Keratinocyte (primary cell): ENCODE measurements around the gene HSPB9.

ENCODE experiments used
- CTCF ChIP-seq, 3 experiments: IDR thresholded peaks in 1 of 3; conservative IDR thresholded peaks in 1 of 3; optimal IDR thresholded peaks in 1 of 3; 2 replicates in 2 of 3; 3 replicates in 1 of 3; pipeline versions ENCODE3 to v1.5.1; 2011; ENCODE audit warnings: low read length in 3 of 3, mild to moderate bottlenecking in 3 of 3, moderate library complexity in 2 of 3, control low read depth in 1 of 3, inconsistent platforms in 1 of 3; ENCODE audit not compliant: insufficient read depth in 2 of 3; ENCODE audit errors: extremely low read depth in 1 of 3
- EZH2 ChIP-seq: IDR thresholded peaks from one replicate; pipeline ENCODE4 v1.6.1; 2012; ENCODE audit warnings: inconsistent platforms, mild to moderate bottlenecking, low read length, moderate library complexity

- TF ChIP-seq CTCF (optimal IDR thresholded peaks at IDR 0.05 in 1 of 3, IDR thresholded peaks at IDR 0.05 in 1 of 3, conservative IDR thresholded peaks at IDR 0.05 in 1 of 3; ENCODE audit: extremely low read depth in 1 of 3, insufficient read depth in 2 of 3, low read length in 3 of 3) (no peak), EZH2 (no peak)
Observed at GRCh38 chr17:42120770-42121769, 1.5 kb upstream of the HSPB9 start, which contains the start of gene KAT2A.
